NCI-H345 (cell line): ENCODE measurements around the gene GDF10.

Experiments used
- DNase-seq: peaks from one replicate; lab custom pipeline; 2025; lab: John Stamatoyannopoulos, UW

Gene GDF10

DNA sequence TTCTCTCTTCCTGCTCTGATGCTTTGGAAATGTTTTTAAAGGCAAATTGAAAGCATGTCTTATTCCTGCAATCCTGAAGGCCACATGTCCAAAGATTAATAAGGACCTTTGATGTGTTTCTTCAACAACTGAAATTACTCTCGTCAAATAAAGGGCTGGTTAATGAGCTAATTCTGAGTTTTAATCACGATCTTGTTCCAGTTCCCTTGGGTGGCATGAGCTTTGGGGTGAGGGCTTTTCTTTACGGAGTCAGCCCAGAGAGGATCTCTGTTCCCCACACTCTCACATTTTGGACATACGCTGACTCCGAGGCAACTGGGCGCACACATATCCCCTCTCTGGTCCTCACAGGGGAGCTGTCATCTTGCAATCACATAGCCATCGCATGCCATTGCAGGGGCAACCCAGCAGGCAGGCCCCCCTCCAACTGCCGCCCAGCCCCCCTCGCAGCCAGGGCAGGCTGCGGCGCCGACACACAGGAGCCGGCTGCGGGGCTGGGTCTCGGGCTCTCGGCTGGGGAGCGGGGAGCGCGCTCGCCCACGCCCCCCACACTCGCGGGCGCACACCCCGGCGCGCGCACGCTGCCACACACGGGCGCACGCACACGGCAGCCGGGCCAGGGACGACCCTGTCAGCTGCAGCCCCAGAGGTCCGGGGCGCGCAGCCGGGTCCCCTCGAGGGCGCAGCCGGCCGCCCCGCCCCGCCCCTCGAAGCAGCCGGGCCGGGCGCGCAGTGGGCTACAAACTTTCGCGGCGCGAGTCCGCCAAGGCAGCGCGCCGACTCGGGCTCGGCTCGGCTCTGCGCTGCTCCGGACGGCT is at the start of gene GDF10:
GDF10 (plus strand) TSS at position 587 of the 818 bp plus-strand sequence. CDS start 455 bp downstream, outside the sequence.
- DNase-seq, result no peak

DNA sequence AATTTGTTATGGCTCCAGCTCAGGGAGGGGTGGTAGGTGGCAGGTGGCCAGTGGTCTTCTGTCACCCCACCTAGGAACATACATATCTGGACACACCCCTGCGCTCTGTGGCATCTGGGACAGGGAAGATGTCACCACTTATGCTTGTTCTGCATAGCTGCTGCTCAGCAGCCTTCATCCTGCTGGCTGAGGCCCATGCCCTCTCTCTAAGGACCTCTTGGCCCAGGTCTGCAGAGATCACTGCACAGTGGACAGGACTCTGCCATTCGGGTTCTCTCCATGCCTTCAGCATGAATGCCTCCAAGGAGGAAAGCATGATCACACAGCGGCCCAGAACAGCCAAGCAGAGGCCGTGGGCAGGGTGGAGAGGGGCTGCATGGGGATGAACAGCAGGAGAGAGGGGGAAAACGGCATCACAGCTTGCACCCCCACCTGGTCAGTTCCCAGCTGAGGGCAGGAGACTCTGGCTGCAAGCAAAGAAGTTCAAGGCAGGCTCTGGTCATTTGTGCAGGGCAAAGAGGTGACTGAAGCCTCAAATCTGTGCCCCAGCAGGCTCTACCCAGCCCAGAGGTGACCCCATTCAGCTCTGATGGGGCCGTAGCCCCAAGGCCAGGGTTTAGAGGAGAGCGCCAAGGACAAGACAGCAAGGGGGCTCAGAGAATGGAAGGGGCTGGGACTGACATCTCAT is 47.8 kb upstream of the GDF10 start:
- no peak for DNase-seq

- DNase-seq, result no peak
Measured at GRCh38 chr10:47253030-47253637, 46.9 kb upstream of the GDF10 start.

- DNase-seq, result no peak
Measured at GRCh38 chr10:47253651-47254375, 46.2 kb upstream of the GDF10 start.

- no peak for DNase-seq
Measured at GRCh38 chr10:47254611-47255010, 45.4 kb upstream of the GDF10 start.

GRCh38 chr10:47255033-47255813 is 44.8 kb upstream of the GDF10 start:
- DNase-seq, result no peak

GRCh38 chr10:47255866-47256265 is 44.1 kb upstream of the GDF10 start:
- no peak for DNase-seq

GRCh38 chr10:47256751-47257336 is 43.2 kb upstream of the GDF10 start:
- DNase-seq, result no peak

GRCh38 chr10:47257396-47258120 is 42.4 kb upstream of the GDF10 start:
- DNase-seq, result no peak

- no peak for DNase-seq
Measured at GRCh38 chr10:47258921-47259320, 41.1 kb upstream of the GDF10 start.

GRCh38 chr10:47259466-47259865 is 40.5 kb upstream of the GDF10 start:
- DNase-seq, result no peak

DNA sequence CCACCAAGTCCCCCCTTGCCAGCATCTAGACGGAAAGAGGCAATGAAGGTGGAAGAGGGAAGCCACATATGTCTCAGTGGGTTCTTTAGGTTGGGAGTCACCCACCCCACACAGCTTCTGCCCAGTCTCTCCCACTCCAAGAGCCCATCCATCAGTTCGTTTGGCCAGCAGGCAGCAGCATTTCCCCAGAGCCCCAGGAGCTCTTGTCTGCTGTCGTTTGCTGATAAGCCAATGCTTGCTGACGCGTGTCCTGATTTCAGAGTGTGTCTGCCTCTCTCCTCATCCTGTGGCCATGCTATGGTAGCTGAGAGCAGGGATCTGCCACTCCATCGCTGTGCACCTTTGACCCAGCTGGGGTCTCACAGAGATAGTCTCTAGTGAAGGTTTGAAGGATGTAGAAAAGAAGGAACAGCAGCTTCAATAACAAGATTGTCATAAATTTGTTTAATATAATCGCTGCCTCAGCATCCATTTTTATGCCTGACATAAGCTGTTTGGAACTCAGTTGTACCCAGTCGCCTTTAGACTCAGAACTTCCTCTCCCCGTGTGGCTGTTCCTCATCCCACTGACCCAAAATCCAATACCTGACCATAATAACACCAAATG is 39.4 kb upstream of the GDF10 start:
- DNase-seq, result no peak

DNA sequence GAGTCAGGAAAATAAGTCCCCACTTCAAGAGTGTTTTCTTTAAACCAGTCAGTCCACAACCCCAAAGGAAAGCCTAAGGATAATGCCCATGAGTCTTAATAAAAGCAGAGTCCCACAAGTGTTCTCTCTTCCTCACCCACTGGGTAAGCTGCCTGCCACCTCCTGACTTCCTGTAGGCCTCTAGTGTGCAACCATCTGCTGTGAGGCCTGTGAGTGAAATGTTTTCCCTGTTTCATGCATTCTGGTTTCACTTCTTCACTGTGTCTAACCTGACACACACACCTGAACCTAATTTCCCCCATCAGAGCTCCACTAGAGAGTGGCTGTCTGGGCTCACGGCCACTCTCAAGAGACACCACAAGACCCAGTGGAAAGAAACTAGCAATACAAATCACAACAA is 38.9 kb upstream of the GDF10 start:
- no peak for DNase-seq

GRCh38 chr10:47261556-47261955 is 38.4 kb upstream of the GDF10 start:
- no peak for DNase-seq

DNA sequence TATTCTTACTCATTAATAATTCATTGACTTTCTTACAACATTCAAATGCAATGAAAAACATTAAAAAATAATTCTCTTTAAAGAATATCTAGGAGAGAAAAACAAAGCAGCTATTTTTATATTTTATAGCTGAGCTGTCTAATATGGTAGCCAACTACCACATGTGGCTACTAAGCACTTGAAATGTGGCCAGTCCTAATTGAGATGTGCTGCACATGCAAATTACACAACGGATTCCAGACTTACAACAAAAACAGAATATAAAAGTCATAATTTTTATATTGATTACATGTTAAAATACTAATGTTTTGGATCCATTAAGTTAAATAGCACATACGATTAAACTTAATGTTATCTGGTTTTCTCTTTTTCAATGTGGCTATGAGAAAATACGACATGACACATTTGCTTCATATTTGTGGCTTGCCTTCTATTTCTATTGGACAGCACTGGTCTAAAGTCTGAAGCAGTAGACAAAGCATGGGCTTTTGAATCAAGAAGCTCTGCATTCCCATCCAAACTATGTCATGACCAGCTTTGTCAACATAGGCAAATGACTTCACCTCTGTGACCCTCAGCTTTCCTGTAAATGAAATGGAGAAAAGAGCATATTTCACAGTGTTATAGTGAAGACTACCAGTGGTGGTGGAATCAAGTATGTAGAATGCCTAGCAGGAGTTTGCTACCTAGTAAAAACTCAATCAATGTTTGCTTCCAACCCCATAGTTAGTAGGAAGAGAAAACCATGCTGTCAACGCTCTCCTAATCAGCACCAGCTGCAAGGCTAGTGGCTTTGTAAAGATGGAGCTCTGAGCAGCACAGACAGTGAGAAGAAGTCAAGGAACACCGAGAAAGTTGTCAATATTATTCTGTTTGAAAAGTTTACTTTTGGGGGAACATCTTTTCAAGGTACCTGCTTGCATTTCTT is 37.1 kb upstream of the GDF10 start:
- no peak for DNase-seq

DNA sequence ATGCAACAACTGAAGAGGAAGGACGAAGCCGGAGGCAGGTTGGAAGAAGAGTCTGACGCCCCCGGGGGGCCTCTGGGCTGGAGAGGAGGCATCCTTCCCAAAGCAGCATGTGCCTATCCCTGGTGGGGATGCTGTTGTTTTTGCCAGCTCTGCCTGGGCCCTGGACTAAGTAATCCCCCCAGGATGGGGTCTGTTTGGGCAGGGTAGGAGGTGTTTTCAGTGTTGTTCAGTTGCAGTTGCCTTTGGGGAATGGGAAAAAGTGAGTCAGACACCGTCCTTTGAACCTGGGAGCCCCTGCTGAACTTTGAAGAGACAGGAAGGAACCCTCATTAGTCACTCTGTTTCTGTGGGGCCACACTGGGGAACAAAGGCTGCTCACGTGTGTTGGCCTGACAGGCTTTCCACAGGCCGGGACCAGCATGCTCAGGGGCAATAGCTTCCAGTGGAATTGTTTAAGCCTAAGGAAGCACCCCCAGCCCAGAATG is 35.2 kb upstream of the GDF10 start:
- no peak for DNase-seq

DNA sequence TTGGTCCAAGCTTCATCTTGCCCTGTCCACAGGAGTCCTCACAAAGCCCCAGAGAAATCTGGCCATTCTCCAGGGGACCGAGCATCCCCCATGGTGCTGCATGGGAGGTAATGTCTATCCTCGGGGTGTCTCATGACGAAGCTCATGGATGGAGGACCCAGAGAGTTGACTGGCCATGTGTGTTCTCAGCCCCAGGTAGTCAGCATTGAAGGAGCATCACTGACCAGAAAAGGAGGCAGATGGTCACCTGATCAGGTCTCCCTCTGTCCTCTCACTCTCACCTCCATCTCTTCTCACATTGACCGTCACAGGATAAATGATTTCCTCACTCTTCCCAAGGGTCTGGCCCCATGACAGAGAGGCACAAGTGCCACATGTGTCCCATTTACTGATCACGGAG is 33.4 kb upstream of the GDF10 start:
- no peak for DNase-seq

DNA sequence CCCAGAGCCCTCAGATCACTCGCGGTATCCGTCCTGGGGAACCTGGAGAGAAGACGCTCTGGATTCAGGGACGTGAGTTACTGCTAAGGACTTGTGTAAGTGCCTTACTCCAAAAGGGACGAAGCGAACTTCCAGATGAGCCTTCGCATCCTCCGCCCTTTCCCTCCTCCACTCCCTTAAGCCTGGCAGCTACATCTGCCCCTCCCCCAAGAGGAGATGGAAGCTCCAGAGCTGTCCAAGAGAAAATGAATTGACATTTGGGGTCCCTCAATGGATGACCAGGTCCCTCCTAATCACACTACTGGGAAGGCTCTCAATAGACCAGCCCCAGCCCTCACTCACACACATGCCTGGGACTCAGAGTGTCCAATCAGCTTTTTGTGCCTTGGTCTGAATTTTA is 31.3 kb upstream of the GDF10 start:
- DNase-seq, result no peak

- no peak for DNase-seq
Measured at GRCh38 chr10:47269294-47269693, 30.7 kb upstream of the GDF10 start.
